Endothelial cell of umbilical vein (primary cell): ENCODE results near the gene GALK2. TPM values are rescaled to one million over a fixed set of nuclear protein-coding genes. Genes with fewer than 3 reads are reported as not detected.

Source experiments
- Bru-seq: library from RNA; stranded (reverse); fragments of 400-500 nt; gene quantifications from one replicate; lab custom pipeline; 2021; lab: Mats Ljungman, UMichigan
- BruChase-seq, 2 experiments: library from RNA; stranded (reverse); fragments of 400-500 nt; gene quantifications; one replicate each; lab custom pipeline; 2021; lab: Mats Ljungman, UMichigan
- BruUV-seq: library from RNA; stranded (reverse); fragments of 400-500 nt; replicated peaks from 2 replicates; lab custom pipeline; 2021; lab: Mats Ljungman, UMichigan
- CTCF ChIA-PET: fragments of 300-600, 350-600 bp; sonication (Branson Sonifier 250); formaldehyde crosslinking; loops from one replicate; lab custom pipeline; 2021; ENCODE audit warnings: antibody characterized with exemption, inconsistent platforms; lab: Charles Lee
- POLR2A ChIA-PET: fragments of 300-600, 350-600 bp; sonication (Branson Sonifier 250); formaldehyde crosslinking; loops from one replicate; lab custom pipeline; 2021; ENCODE audit warnings: antibody characterized with exemption, inconsistent platforms; lab: Charles Lee
- DNase-seq: peaks from one replicate; pipeline ENCODE4 v3.0.0-alpha.2; 2011; ENCODE audit warnings: low read depth, low spot score
- FAIRE-seq: peaks from 2 replicates; lab custom pipeline; 2011; peaks lifted over from hg19 to GRCh38; lab: Jason Lieb, UNC
- H2AFZ ChIP-seq: 2 replicates; pipeline ENCODE4 v1.6.0; 2012; ENCODE audit warnings: low read depth, low read length, control low read depth, inconsistent platforms
- H3K27ac ChIP-seq: 2 replicates; pipeline ENCODE4 v1.5.1; 2011; ENCODE audit warnings: low read depth, mild to moderate bottlenecking, control low read depth, low read length, moderate library complexity; ENCODE audit not compliant: insufficient read depth
- H3K27me3 ChIP-seq, 2 experiments: 2 replicates each; pipeline versions ENCODE4 v1.6.0 to v1.6.1; 2011; ENCODE audit warnings: low read length in 2 of 2, mixed read lengths in 1 of 2; ENCODE audit not compliant: control insufficient read depth in 2 of 2, insufficient read depth in 2 of 2
- H3K36me3 ChIP-seq, 2 experiments: 2 replicates in 1 of 2; 3 replicates in 1 of 2; pipeline ENCODE4 v1.5.1; 2011; ENCODE audit warnings: low read length in 2 of 2, mild to moderate bottlenecking in 1 of 2, moderate library complexity in 1 of 2; ENCODE audit not compliant: control insufficient read depth in 2 of 2, insufficient read depth in 2 of 2; ENCODE audit errors: extremely low read depth in 1 of 2
- H3K4me1 ChIP-seq: 3 replicates; pipeline ENCODE4 v1.5.1; 2011; ENCODE audit warnings: mild to moderate bottlenecking, low read length; ENCODE audit not compliant: control insufficient read depth, insufficient read depth; ENCODE audit errors: extremely low read depth
- H3K4me2 ChIP-seq: 2 replicates; pipeline ENCODE4 v1.6.1; 2011; ENCODE audit warnings: low read length, control low read depth, mixed read lengths; ENCODE audit not compliant: insufficient read depth
- H3K4me3 ChIP-seq, 3 experiments: fragments of 200-600 bp in 1 of 3; sonication (generic), shearing (Covaris generic) in 1 of 3; replicated peaks in 1 of 3; 2 replicates each; pipeline ENCODE4 v1.5.1; 2011 to 2016; ENCODE audit warnings: control low read depth in 3 of 3, low read length in 3 of 3, mild to moderate bottlenecking in 2 of 3, inconsistent platforms in 1 of 3, low read depth in 1 of 3, moderate library complexity in 1 of 3; ENCODE audit not compliant: insufficient read depth in 1 of 3
- H3K79me2 ChIP-seq: 2 replicates; pipeline ENCODE4 v1.6.0; 2012; ENCODE audit warnings: low read length, inconsistent platforms; ENCODE audit not compliant: control insufficient read depth, insufficient read depth
- H3K9ac ChIP-seq: replicated peaks from 2 replicates; pipeline ENCODE3; 2011; ENCODE audit warnings: low read length, control low read depth; ENCODE audit not compliant: insufficient read depth; ENCODE audit errors: extremely low read depth
- H3K9me1 ChIP-seq: replicated peaks from 3 replicates; pipeline ENCODE4 v1.6.0; 2011; ENCODE audit warnings: mild to moderate bottlenecking, low read length; ENCODE audit not compliant: control insufficient read depth, insufficient read depth; ENCODE audit errors: extremely low read depth
- H3K9me3 ChIP-seq: replicated peaks from 2 replicates; pipeline ENCODE4 v1.5.1; 2012; ENCODE audit warnings: low read length, inconsistent platforms; ENCODE audit not compliant: control insufficient read depth, insufficient read depth
- H4K20me1 ChIP-seq: replicated peaks from 2 replicates; pipeline ENCODE3; 2011; ENCODE audit warnings: mild to moderate bottlenecking, low read length; ENCODE audit not compliant: control insufficient read depth, insufficient read depth; ENCODE audit errors: extremely low read depth
- CTCF ChIP-seq, 2 donors: IDR thresholded peaks; 1 replicate in 1 of 2; 2 replicates in 1 of 2; pipeline ENCODE4 v1.5.1; 2011; ENCODE audit warnings: low read length in 2 of 2, mild to moderate bottlenecking in 2 of 2, moderate library complexity in 2 of 2, control low read depth in 1 of 2, inconsistent platforms in 1 of 2, low read depth in 1 of 2; ENCODE audit not compliant: insufficient read depth in 1 of 2; ENCODE audit errors: extremely low read depth in 1 of 2
- EZH2 ChIP-seq: IDR thresholded peaks from 2 replicates; pipeline ENCODE4 v1.6.1; 2012; ENCODE audit warnings: borderline replicate concordance, low read depth, mild to moderate bottlenecking, moderate library complexity, low read length, inconsistent platforms; ENCODE audit not compliant: severe bottlenecking
- FOS ChIP-seq: IDR thresholded peaks from 2 replicates; pipeline ENCODE4 v1.6.1; 2011; ENCODE audit warnings: mild to moderate bottlenecking, low read length, moderate library complexity, borderline replicate concordance; ENCODE audit not compliant: insufficient read depth
- GATA2 ChIP-seq: IDR thresholded peaks from 2 replicates; pipeline ENCODE4 v1.7.0; 2011; ENCODE audit warnings: low read depth, mild to moderate bottlenecking, moderate library complexity, mixed read lengths, low read length; ENCODE audit not compliant: insufficient read length, insufficient read depth
- JUN ChIP-seq: IDR thresholded peaks from 2 replicates; pipeline ENCODE4 v1.6.1; 2011; ENCODE audit warnings: borderline replicate concordance, low read depth; ENCODE audit not compliant: insufficient read length, insufficient read depth
- MAX ChIP-seq: IDR thresholded peaks from 2 replicates; pipeline ENCODE4 v1.6.1; 2011; ENCODE audit not compliant: insufficient read depth, insufficient read length
- MYC ChIP-seq: IDR thresholded peaks from one replicate; pipeline ENCODE4 v1.6.1; 2011; ENCODE audit warnings: mild to moderate bottlenecking, low read depth, low read length
- POLR2A ChIP-seq: IDR thresholded peaks from 2 replicates; pipeline ENCODE4 v1.6.1; 2012; ENCODE audit warnings: low read depth, mild to moderate bottlenecking, control low read depth, low read length
- POLR2AphosphoS5 ChIP-seq: IDR thresholded peaks from 2 replicates; pipeline ENCODE4 v1.6.1; 2012; ENCODE audit warnings: low read depth, mild to moderate bottlenecking, control low read depth, low read length, moderate library complexity; ENCODE audit not compliant: insufficient read depth
- dilution Hi-C: fragments of 300-500 bp; cut with MboI; formaldehyde crosslinking; loops from one replicate; pipeline ENCODE4 v1.15.0; 2019; ENCODE audit warnings: low sequenced_read_pairs; ENCODE audit not compliant: extremely low pct_ligation_motif_present
- intact Hi-C: fragments of 100-400 bp; cut with micrococcal nuclease; formaldehyde crosslinking; loops from one replicate; pipeline ENCODE4 v1.10.0; 2022
- long read RNA-seq: library from polyadenylated mRNA; stranded (forward); transcript quantifications from one replicate; pipeline ENCODE4 v2.0.0, GENCODE V29; 2021
- polyA minus RNA-seq, 3 experiments: library from RNA; depleted of rRNA, polyadenylated mRNA; stranded (reverse); fragments of >200 nt; gene quantifications; 1 replicate in 1 of 3; 2 replicates in 2 of 3; pipeline ENCODE4 v1.2.3, GENCODE V29; 2011
- polyA plus RNA-seq, 4 experiments: library from polyadenylated mRNA; depleted of rRNA in 3 of 4; stranded (reverse) in 3 of 4; unstranded in 1 of 4; fragments of >200 nt; gene quantifications; 2 replicates each; pipeline versions ENCODE4 v1.2.1 to v1.2.3, GENCODE V29; 2011 to 2012; ENCODE audit warnings: missing spikeins in 1 of 4
- total RNA-seq: library from RNA; stranded (reverse); gene quantifications from 2 replicates; pipeline ENCODE4 v1.2.3, GENCODE V29; 2021

The GALK2 gene
- total RNA-seq = 31.3 and 34.6 TPM in 2 replicates
- 14.2 and 19.9 TPM in 2 replicates for polyA plus RNA-seq
- polyA plus RNA-seq (2011; cell fraction: cytosol; rRNA removed) = 31.6 and 32.0 TPM in 2 replicates
- 28.9 and 32.8 TPM in 2 replicates for polyA plus RNA-seq (2011; cell fraction: nucleus; rRNA removed)
- polyA plus RNA-seq (2012) = 20.9 and 30.0 TPM in 2 replicates
- polyA minus RNA-seq = 37.4 and 62.9 TPM in 2 replicates
- polyA minus RNA-seq (2011; cell fraction: cytosol; rRNA and poly(A)+ RNA removed) = 46.6 TPM
- 54.0 and 60.8 TPM in 2 replicates for polyA minus RNA-seq (2011; cell fraction: nucleus; rRNA and poly(A)+ RNA removed)
- Bru-seq, nascent RNA = percentile 83 among the genes with signal in this experiment
- percentile 64 among the genes with signal in this experiment for BruChase-seq, experiment 1, labeled RNA remaining after a 6-hour chase
- BruChase-seq, experiment 2, labeled RNA remaining after a 2-hour chase = percentile 66 among the genes with signal in this experiment
- long read RNA-seq, full-length matches to known transcripts = 42 of 73 reads
- long read RNA-seq, partial matches to known transcripts = 1 of 73 reads
- long read RNA-seq, other reads (novel, unspliced or antisense) = 30 of 73 reads

GRCh38 chr15:49169880-49170597 lies at the start of gene GALK2:
Gene GALK2, plus strand, starts transcription at chr15:49170247. Its CDS starts 76 bp downstream, at chr15:49170323.
- Histone ChIP-seq H4K20me1 (no peaks in the 10 kb centered on the region), H3K9me1 (no peaks in the 10 kb centered on the region), H3K27me3 (no peaks in the 10 kb centered on the region), H2AFZ (peak within 1 kb of the TSS; percentile 87), H3K9me3 (no peaks in the 10 kb centered on the region), H3K4me3 (peak within 1 kb of the TSS; percentile 66 to 94 (median 88)), H3K79me2 (peaks cover 22% of the 10 kb centered on the region), H3K9ac (peak within 1 kb of the TSS; percentile 89), H3K27ac (peak within 1 kb of the TSS; percentile 78), H3K4me1 (peaks cover 10% of the 10 kb centered on the region), H3K36me3 (no peaks in the 10 kb centered on the region), H3K4me2 (peak within 1 kb of the TSS; percentile 96)
- ChIA-PET CTCF (interaction anchor here (0.9 to 1.4 kb wide), 7 partner anchors 14 to 308 kb away, joined by 3 to 10 read pairs (median 4); partner anchors contain the start of genes COPS2 and FGF7), POLR2A (interaction anchor here (0.5 to 1.0 kb wide), 2 partner anchors 15 to 34 kb away, joined by 7 to 9 read pairs; partner anchors contain the start of gene COPS2)
- BruUV-seq = TSS peak; percentile 74
- dilution Hi-C loops (no loop called here), intact Hi-C loops (loop anchor here (1.0 to 5.0 kb wide), 2 partner anchors 15 to 452 kb away; partner anchors contain the start of genes COPS2, DTWD1 and FAM227B)
- no peak for TF ChIP-seq CTCF (IDR thresholded peaks at IDR 0.05; ENCODE audit: extremely low read depth in 1 of 2, insufficient read depth in 1 of 2, low read depth in 1 of 2, low read length in 2 of 2)
- peak; percentile 66 for TF ChIP-seq MAX
- no peak for TF ChIP-seq MYC
- no peak for TF ChIP-seq POLR2AphosphoS5
- TF ChIP-seq POLR2A = peak; percentile 87
- TF ChIP-seq GATA2 = peak; percentile 13
- no peak for TF ChIP-seq JUN
- TF ChIP-seq FOS = no peak
- no peak for TF ChIP-seq EZH2
- FAIRE-seq (peak; percentile 87), DNase-seq (peak; percentile 85)
